Spinal cord (tissue), 10 donors: Measurements from ENCODE around the gene THTPA. TPM values are rescaled to one million over a fixed set of nuclear protein-coding genes. Genes with fewer than 3 reads are reported as not detected.

Experiments used
- DNase-seq, 6 donors: peaks; one replicate each; pipeline versions ENCODE4 v3.0.0 to v3.0.0-alpha.2; 2013 to 2015; ENCODE audit warnings: low spot score in 6 of 6, low read depth in 4 of 6
- H3K27ac ChIP-seq: one replicate; pipeline ENCODE4 v1.5.1; 2013; ENCODE audit warnings: low read depth, low read length, control low read depth
- H3K27me3 ChIP-seq: one replicate; pipeline ENCODE4 v1.6.1; 2013; ENCODE audit warnings: low read length; ENCODE audit not compliant: control insufficient read depth, insufficient read depth
- H3K36me3 ChIP-seq: one replicate; pipeline ENCODE4 v1.6.1; 2013; ENCODE audit warnings: low read length; ENCODE audit not compliant: control insufficient read depth, insufficient read depth
- H3K4me1 ChIP-seq: one replicate; pipeline ENCODE4 v1.6.1; 2013; ENCODE audit warnings: low read length; ENCODE audit not compliant: control insufficient read depth, insufficient read depth
- H3K4me3 ChIP-seq: one replicate; pipeline ENCODE4 v1.5.1; 2013; ENCODE audit warnings: low read depth, low read length, control low read depth
- H3K9me3 ChIP-seq: one replicate; pipeline ENCODE4 v1.6.1; 2013; ENCODE audit warnings: low read length; ENCODE audit not compliant: control insufficient read depth, insufficient read depth
- WGBS: methylation state at CpG from one replicate; pipeline ENCODE4 v1.1.5; 2013; ENCODE audit warnings: missing lambda C conversion rate; ENCODE audit not compliant: insufficient coverage; 5-methylcytosine and 5-hydroxymethylcytosine counted together
- polyA plus RNA-seq, 2 donors: library from polyadenylated mRNA; unstranded; fragments of 120-200 nt; gene quantifications; one replicate each; pipeline ENCODE4 v1.2.1, GENCODE V29; 2013; ENCODE audit not compliant: insufficient read length in 2 of 2
- total RNA-seq, 2 donors: library from RNA; depleted of rRNA in 1 of 2; stranded (reverse); fragments of 120-200 nt in 1 of 2; fragments of >200 nt in 1 of 2; gene quantifications; one replicate each; pipeline versions ENCODE4 v1.2.3 to v1.2.4, GENCODE V29; 2013 to 2014
- donor health status: healthy.

THTPA gene
- total and polyA plus RNA-seq, 4 donors, result 15.1 to 36.7 (median 26.0) TPM

- no peak overlapping the region for H3K27ac ChIP-seq
- no peaks in the 10 kb centered on the region for H3K9me3 ChIP-seq
- no peak for DNase-seq
- H3K4me3 ChIP-seq, result no peak overlapping the region
- peaks cover 19% of the 10 kb centered on the region for H3K36me3 ChIP-seq
- H3K4me1 ChIP-seq, result peaks cover 48% of the 10 kb centered on the region
- H3K27me3 ChIP-seq, result no peaks in the 10 kb centered on the region
- WGBS, result 72% methylated on average over 6 of the region's 11 CpGs
Measured at GRCh38 chr14:23565626-23566025, 9.6 kb downstream of the THTPA start.

DNA sequence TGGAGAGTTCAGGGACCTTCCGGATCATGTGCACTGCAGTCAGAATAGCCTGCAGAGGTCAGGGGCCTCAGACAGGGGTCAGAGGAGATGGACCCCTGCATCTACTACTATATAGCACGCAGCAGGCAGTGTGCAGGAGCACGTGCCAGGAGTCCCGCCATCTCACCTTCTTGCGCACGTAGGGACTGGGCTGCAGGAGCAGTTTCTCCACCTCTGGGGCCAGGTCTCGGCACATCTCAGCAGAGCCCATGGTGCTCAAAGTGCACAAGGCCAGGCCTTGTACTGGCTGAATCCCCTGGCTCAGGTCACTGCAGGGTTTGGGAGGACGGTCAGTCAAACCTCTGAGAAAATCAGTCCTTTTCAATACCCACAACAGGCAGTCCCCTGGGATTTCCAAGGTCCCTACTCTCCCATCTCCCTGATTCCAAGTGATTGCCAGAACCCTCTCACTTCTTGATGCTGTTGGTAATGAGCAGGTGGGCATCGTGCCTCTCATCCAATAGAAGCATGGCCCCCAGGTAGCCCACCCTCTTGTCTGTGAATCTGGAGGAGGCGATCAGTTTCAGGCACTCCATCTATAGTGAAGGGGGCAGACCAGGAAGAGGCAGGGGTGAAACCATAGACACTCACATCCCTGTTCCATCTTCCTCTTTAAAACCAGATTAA is 10.2 kb downstream of the THTPA start:
- H3K27me3 ChIP-seq, result no peaks in the 10 kb centered on the region
- WGBS, result 92% methylated on average over 8 of the region's 10 CpGs
- peaks cover 24% of the 10 kb centered on the region for H3K36me3 ChIP-seq
- DNase-seq, result no peak
- H3K27ac ChIP-seq, result no peak overlapping the region
- no peaks in the 10 kb centered on the region for H3K9me3 ChIP-seq
- peaks cover 54% of the 10 kb centered on the region for H3K4me1 ChIP-seq
- no peak overlapping the region for H3K4me3 ChIP-seq

GRCh38 chr14:23566778-23567185 is 10.7 kb downstream of the THTPA start:
- Histone ChIP-seq H3K27ac (peak overlapping the region; percentile 86), H3K9me3 (no peaks in the 10 kb centered on the region), H3K36me3 (peaks cover 26% of the 10 kb centered on the region), H3K4me1 (peaks cover 60% of the 10 kb centered on the region), H3K27me3 (no peaks in the 10 kb centered on the region), H3K4me3 (peak overlapping the region; percentile 79)
- 17% methylated on average over 5 of the region's 5 CpGs for WGBS
- DNase-seq, result peak in 1 of 6 donors; percentile 56

- H3K27ac ChIP-seq, result peak within 1 kb of the TSS; percentile 86
- H3K9me3 ChIP-seq, result no peaks in the 10 kb centered on the region
- WGBS, result under 1% methylated on average over 50 of the region's 53 CpGs
- peaks cover 65% of the 10 kb centered on the region for H3K4me1 ChIP-seq
- peaks cover 28% of the 10 kb centered on the region for H3K36me3 ChIP-seq
- peak within 1 kb of the TSS; percentile 79 for H3K4me3 ChIP-seq
- DNase-seq, result peak in 4 of 6 donors; percentile 55 to 97 (median 84)
- H3K27me3 ChIP-seq, result no peaks in the 10 kb centered on the region
Measured at GRCh38 chr14:23567186-23568020, 11.3 kb downstream of the THTPA start, which contains the start of gene AP1G2. AP1G2 (minus strand) TSS chr14:23567791; CDS start chr14:23567314, 477 bp downstream.

DNA sequence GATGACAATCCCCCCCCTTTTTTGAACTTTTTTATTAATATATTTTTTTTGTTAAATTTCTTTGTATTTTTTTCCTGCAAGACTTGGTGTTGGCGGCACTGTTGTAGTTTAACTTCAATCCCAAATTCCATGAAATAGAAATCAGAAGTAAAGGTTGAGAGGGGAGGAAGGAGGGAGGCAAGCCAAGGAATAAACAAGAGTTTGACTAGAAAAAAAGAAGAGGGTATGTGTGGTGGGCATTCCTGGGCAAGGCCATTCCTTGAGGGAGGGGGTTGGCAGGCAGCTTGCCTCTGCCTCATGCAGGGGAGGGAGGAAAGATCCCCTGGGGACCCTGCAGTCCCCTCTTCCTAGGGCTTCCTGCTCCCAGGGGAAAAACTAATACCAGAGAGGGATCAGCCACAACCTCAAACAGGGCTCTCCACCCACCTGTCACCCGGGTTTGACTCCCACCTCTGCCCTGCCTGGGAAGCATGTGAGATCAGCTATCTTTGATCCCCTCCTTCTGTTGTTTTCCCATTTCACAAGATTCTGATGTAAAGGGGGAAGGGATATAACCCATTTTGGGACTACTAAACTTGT is 12.0 kb downstream of the THTPA start:
- Histone ChIP-seq H3K4me1 (peaks cover 73% of the 10 kb centered on the region), H3K9me3 (no peaks in the 10 kb centered on the region), H3K4me3 (peak overlapping the region; percentile 79), H3K36me3 (peaks cover 33% of the 10 kb centered on the region), H3K27ac (peak overlapping the region; percentile 86), H3K27me3 (no peaks in the 10 kb centered on the region)
- DNase-seq, result peak in 1 of 6 donors; percentile 14
- WGBS, result 0% methylated on average over 1 of the region's 2 CpGs

DNA sequence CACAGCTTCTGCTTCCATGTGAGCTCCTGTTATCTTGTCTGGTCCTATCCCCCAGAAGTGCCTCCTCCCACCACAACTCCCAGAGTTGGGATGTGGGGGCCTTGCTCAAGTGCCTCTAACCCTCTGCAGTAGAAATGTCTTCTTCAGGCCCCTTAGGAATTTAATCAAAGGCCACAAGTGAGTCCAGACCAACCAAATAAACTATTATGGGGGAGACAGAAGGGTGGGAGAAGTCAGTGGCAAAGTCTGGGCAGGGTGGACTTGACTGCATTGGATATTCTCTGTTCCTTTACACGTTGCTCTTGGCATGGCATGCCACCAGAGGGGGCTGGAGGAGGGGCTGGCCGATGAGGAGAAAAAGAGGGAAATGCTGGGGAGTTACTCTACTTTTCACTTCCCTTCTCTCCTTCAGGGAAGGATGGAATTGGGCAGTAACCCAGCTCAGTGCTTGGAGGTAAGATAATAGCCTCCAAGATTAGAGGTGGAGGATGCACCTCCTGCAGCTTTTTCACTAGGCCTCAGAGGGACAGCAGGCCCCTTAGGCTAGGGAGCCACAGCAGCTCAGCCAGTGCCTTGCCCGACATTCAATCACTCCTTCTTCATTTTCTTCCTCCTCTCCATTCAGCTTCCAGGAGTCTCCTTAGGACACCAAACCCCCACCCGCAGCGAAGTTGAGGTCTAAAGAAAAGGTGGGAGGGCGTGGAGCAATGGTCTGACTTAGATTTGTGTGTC is 12.7 kb downstream of the THTPA start:
- Histone ChIP-seq H3K27ac (no peak overlapping the region), H3K4me3 (no peak overlapping the region), H3K27me3 (no peaks in the 10 kb centered on the region), H3K4me1 (peaks cover 77% of the 10 kb centered on the region), H3K36me3 (peaks cover 37% of the 10 kb centered on the region), H3K9me3 (no peaks in the 10 kb centered on the region)
- WGBS, result no CpG with 5 or more reads among the region's 6 CpGs
- DNase-seq, result peak in 2 of 6 donors; percentile 69 to 71

- H3K9me3 ChIP-seq, result no peaks in the 10 kb centered on the region
- H3K27ac ChIP-seq, result peak overlapping the region; percentile 40
- 48% methylated on average over 5 of the region's 7 CpGs for WGBS
- H3K36me3 ChIP-seq, result peaks cover 35% of the 10 kb centered on the region
- H3K4me3 ChIP-seq, result no peak overlapping the region
- DNase-seq, result peak in 4 of 6 donors; percentile 38 to 93 (median 76)
- H3K4me1 ChIP-seq, result peaks cover 79% of the 10 kb centered on the region
- H3K27me3 ChIP-seq, result no peaks in the 10 kb centered on the region
Measured at GRCh38 chr14:23569443-23570151, 13.5 kb downstream of the THTPA start.

DNA sequence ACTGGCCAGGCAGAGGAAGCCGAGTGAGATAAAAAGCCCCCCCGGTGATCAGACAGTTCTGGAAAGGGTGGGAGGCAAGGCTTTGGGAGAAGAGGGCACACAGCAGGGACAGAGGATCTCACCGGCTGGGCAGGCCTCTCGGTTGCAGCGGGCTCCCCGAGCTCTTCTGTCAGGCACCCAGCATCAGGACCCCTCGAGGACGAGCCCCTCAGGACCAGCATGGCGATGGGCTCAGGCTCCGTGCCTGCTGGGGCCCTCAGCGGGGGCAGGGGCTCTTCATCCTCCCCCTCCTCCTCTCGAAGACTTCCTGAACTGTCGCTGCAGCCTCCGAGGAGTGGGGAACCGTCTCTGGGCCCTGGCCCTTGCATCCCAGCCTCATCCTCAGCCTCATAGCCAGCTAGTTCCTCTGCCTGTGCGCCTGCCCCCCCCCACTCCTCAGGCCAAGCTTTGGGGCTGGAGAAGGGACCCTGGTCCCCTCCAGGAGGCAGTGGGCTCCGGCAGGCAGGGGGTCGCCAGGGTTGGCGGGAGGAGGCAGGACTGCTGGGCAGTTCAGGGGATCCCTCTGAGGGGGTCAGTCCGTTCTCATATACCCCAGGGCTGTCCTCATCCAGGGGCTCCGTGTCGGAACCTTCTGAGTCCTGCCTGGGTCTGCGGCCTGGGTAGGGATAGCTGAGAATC is 14.9 kb downstream of the THTPA start:
- DNase-seq, result peak in 1 of 6 donors; percentile 5
- no peak overlapping the region for H3K4me3 ChIP-seq
- peaks cover 8% of the 10 kb centered on the region for H3K27me3 ChIP-seq
- no peaks in the 10 kb centered on the region for H3K9me3 ChIP-seq
- 88% methylated on average over 23 of the region's 23 CpGs for WGBS
- no peak overlapping the region for H3K27ac ChIP-seq
- peaks cover 78% of the 10 kb centered on the region for H3K4me1 ChIP-seq
- H3K36me3 ChIP-seq, result peaks cover 37% of the 10 kb centered on the region
